HepG2 (cell line): ENCODE results near the gene SMCHD1. TPM values are rescaled to one million over a fixed set of nuclear protein-coding genes. Genes with fewer than 3 reads are reported as not detected.

ENCODE experiments used
- ATAC-seq: fragments of 200-7000 bp; cut with Tn5 transposase; 3 replicates; pipeline ENCODE4 v1.9.1; 2020; ENCODE audit warnings: mild to moderate bottlenecking, moderate library complexity
- BruUV-seq: library from RNA; stranded (reverse); fragments of 400-500 nt; replicated peaks from 2 replicates; lab custom pipeline; 2021; lab: Mats Ljungman, UMichigan
- CTCF ChIA-PET: fragments of 300-600 bp; formaldehyde crosslinking; extraction: SDS; loops from one replicate; lab custom pipeline; 2021; ENCODE audit warnings: low total read pairs, inconsistent platforms, low intra/inter-chr PET ratio; lab: Yijun Ruan, JAX
- POLR2A ChIA-PET: fragments of 350-600 bp; sonication (Branson Sonifier 250); formaldehyde crosslinking; loops from one replicate; lab custom pipeline; 2020; ENCODE audit warnings: antibody characterized with exemption, inconsistent platforms; lab: Yijun Ruan, JAX
- DNase-seq: peaks from one replicate; pipeline ENCODE4 v3.0.0-alpha.2; 2015; ENCODE audit warnings: low spot score
- FAIRE-seq: peaks from 3 replicates; lab custom pipeline; 2011; peaks lifted over from hg19 to GRCh38; lab: Jason Lieb, UNC
- H2AFZ ChIP-seq: one replicate; pipeline ENCODE4 v1.6.1; 2011; ENCODE audit warnings: low read length, inconsistent platforms
- H3K27ac ChIP-seq: fragments of 300-600 bp; 3 replicates; pipeline ENCODE4 v1.8.0; 2011; ENCODE audit warnings: mixed run types, mild to moderate bottlenecking, mixed read lengths, low read length, inconsistent platforms; ENCODE audit not compliant: insufficient read depth; ENCODE audit errors: extremely low read length
- H3K27me3 ChIP-seq, 2 experiments: fragments of 200-600 bp in 1 of 2; 2 replicates in 1 of 2; 3 replicates in 1 of 2; pipeline versions ENCODE4 v1.6.0 to v1.8.0; 2011; ENCODE audit warnings: low read length in 2 of 2, mild to moderate bottlenecking in 2 of 2, moderate library complexity in 2 of 2, inconsistent platforms in 1 of 2; ENCODE audit not compliant: insufficient read depth in 2 of 2, control insufficient read depth in 1 of 2
- H3K36me3 ChIP-seq, 2 experiments: fragments of 200-600 bp in 1 of 2; replicated peaks in 1 of 2; 2 replicates in 1 of 2; 3 replicates in 1 of 2; pipeline versions ENCODE4 v1.5.1 to v1.8.0; 2011; ENCODE audit warnings: low read length in 2 of 2, inconsistent platforms in 1 of 2; ENCODE audit not compliant: insufficient read depth in 2 of 2, control insufficient read depth in 1 of 2
- H3K4me1 ChIP-seq: 2 replicates; pipeline ENCODE4 v1.5.1; 2012; ENCODE audit warnings: low read length, inconsistent platforms; ENCODE audit not compliant: insufficient read depth
- H3K4me2 ChIP-seq: 2 replicates; pipeline ENCODE4 v1.6.0; 2011; ENCODE audit warnings: low read depth, low read length, inconsistent platforms
- H3K4me3 ChIP-seq, 3 experiments: fragments of 200-600 bp in 1 of 3; sonication (generic), shearing (Covaris generic) in 1 of 3; replicated peaks in 1 of 3; 2 replicates each; pipeline ENCODE4 v1.5.1; 2011 to 2016; ENCODE audit warnings: low read length in 3 of 3, inconsistent platforms in 2 of 3, low read depth in 2 of 3, mild to moderate bottlenecking in 2 of 3, control low read depth in 1 of 3, mixed read lengths in 1 of 3; ENCODE audit not compliant: insufficient read depth in 1 of 3
- H3K79me2 ChIP-seq: one replicate; pipeline ENCODE4 v1.6.1; 2011; ENCODE audit warnings: low read length, inconsistent platforms; ENCODE audit not compliant: insufficient read depth
- H3K9ac ChIP-seq: 2 replicates; pipeline ENCODE4 v1.6.0; 2011; ENCODE audit warnings: mild to moderate bottlenecking, low read depth, low read length, inconsistent platforms; ENCODE audit not compliant: insufficient read depth
- H3K9me3 ChIP-seq: 2 replicates; pipeline ENCODE4 v1.5.1; 2012; ENCODE audit warnings: mild to moderate bottlenecking, low read length
- H4K20me1 ChIP-seq: 2 replicates; pipeline ENCODE4 v1.6.0; 2011; ENCODE audit warnings: inconsistent platforms, mild to moderate bottlenecking, low read length, moderate library complexity; ENCODE audit not compliant: insufficient read depth
- CBX2 ChIP-seq, 2 experiments: fragments of 200-600 bp in 1 of 2; sonication (generic); formaldehyde crosslinking in 1 of 2; IDR thresholded peaks; 2 replicates each; pipeline versions ENCODE4 v1.7.0 to v1.8.1; 2018 to 2022; ENCODE audit warnings: low read depth in 2 of 2, low read length in 1 of 2, mild to moderate bottlenecking in 1 of 2, missing genetic modification reagents in 1 of 2
- EHMT2 ChIP-seq: fragments of 200-600 bp; sonication (generic); IDR thresholded peaks from 2 replicates; pipeline ENCODE4 v1.7.0; 2017; ENCODE audit warnings: antibody characterized with exemption, low read depth, low read length, borderline replicate concordance
- HNF1A ChIP-seq, 2 experiments: sonication (generic) in 1 of 2; formaldehyde crosslinking in 1 of 2; IDR thresholded peaks; 2 replicates each; pipeline versions ENCODE4 v1.4.0 to v1.6.1; 2016 to 2020; ENCODE audit warnings: borderline replicate concordance in 1 of 2, low read depth in 1 of 2, mild to moderate bottlenecking in 1 of 2, missing genetic modification reagents in 1 of 2
- HNF4A ChIP-seq: sonication (generic); formaldehyde crosslinking; IDR thresholded peaks from 2 replicates; pipeline ENCODE4 v1.4.0; 2020; ENCODE audit warnings: missing genetic modification reagents
- NFRKB ChIP-seq: fragments of 450-650 bp; IDR thresholded peaks from 2 replicates; pipeline ENCODE4 v1.6.1; 2017
- NONO ChIP-seq, 2 experiments: fragments of 450-650 bp in 1 of 2; sonication (generic) in 1 of 2; formaldehyde crosslinking in 1 of 2; IDR thresholded peaks in 1 of 2; conservative IDR thresholded peaks in 1 of 2; 2 replicates each; pipeline versions ENCODE4 v1.6.1 to v1.8.0; 2017 to 2022; ENCODE audit warnings: mild to moderate bottlenecking in 1 of 2, missing genetic modification reagents in 1 of 2, moderate library complexity in 1 of 2
- PRMT3 ChIP-seq: sonication (generic); formaldehyde crosslinking; IDR thresholded peaks from 2 replicates; pipeline ENCODE4 v1.8.1; 2022; ENCODE audit warnings: low read depth, mild to moderate bottlenecking, moderate library complexity, missing genetic modification reagents, borderline replicate concordance
- RCOR2 ChIP-seq: IDR thresholded peaks from 2 replicates; pipeline ENCODE4 v1.6.1; 2016; ENCODE audit warnings: missing biosample characterization, missing genetic modification reagents
- RXRA ChIP-seq: sonication (generic); formaldehyde crosslinking; IDR thresholded peaks from 2 replicates; pipeline ENCODE4 v1.5.1; 2020; ENCODE audit warnings: missing genetic modification reagents
- ZNF143 ChIP-seq: sonication (generic); formaldehyde crosslinking; IDR thresholded peaks from 2 replicates; pipeline ENCODE4 v1.4.0; 2020; ENCODE audit warnings: missing genetic modification reagents
- ZNF264 ChIP-seq: sonication (generic); formaldehyde crosslinking; IDR thresholded peaks from 2 replicates; pipeline ENCODE4 v1.4.0; 2020; ENCODE audit warnings: missing genetic modification reagents
- ZNF678 ChIP-seq: sonication (generic); formaldehyde crosslinking; IDR thresholded peaks from 2 replicates; pipeline ENCODE4 v1.4.0; 2020; ENCODE audit warnings: mild to moderate bottlenecking, missing genetic modification reagents
- ZNF83 ChIP-seq: sonication (generic); formaldehyde crosslinking; IDR thresholded peaks from 2 replicates; pipeline ENCODE4 v1.4.0; 2020; ENCODE audit warnings: missing genetic modification reagents, mild to moderate bottlenecking, borderline replicate concordance
- WGBS: methylation state at CpG from one replicate; pipeline ENCODE4 v1.1.6; 2017; ENCODE audit warnings: low lambda C conversion rate; 5-methylcytosine and 5-hydroxymethylcytosine counted together
- in situ Hi-C: cut with HindIII; loops from 2 replicates; pipeline ENCODE4 v1.10.0; 2017; ENCODE audit warnings: low pct_unique_long_range_greater_than_20kb; ENCODE audit not compliant: extremely low pct_ligation_motif_present
- intact Hi-C: fragments of 100-400 bp; cut with micrococcal nuclease; formaldehyde crosslinking; loops from one replicate; pipeline ENCODE4 v1.10.0; 2022; ENCODE audit not compliant: unreplicated experiment
- polyA plus RNA-seq, 8 experiments: library from polyadenylated mRNA; depleted of rRNA in 3 of 8; stranded (reverse) in 7 of 8; unstranded in 1 of 8; fragments of >200 nt; fragmentation: Illumina TruSeq in 4 of 8; extraction: Trizol in 4 of 8; gene quantifications; 2 replicates each; pipeline versions ENCODE4 v1.2.1 to v1.2.3, GENCODE V29; 2011 to 2016; ENCODE audit warnings: low read depth in 4 of 8, missing spikeins in 1 of 8, mixed read lengths in 1 of 8; ENCODE audit not compliant: insufficient read depth in 1 of 8
- total RNA-seq, 5 experiments: library from RNA; depleted of rRNA; stranded (reverse); fragments of >200 nt; fragmentation: Illumina TruSeq; extraction: Trizol; gene quantifications; 2 replicates each; pipeline ENCODE4 v1.2.3, GENCODE V29; 2016; ENCODE audit warnings: low read depth in 1 of 5

SMCHD1 gene
- total and polyA plus RNA-seq, 2 of the 13 experiments (the other 11 are each of a cell fraction or from before 2014, with no cell fraction given) = 21.4 to 93.6 TPM

- no peak for DNase-seq
- TF ChIP-seq ZNF83 (CRISPR knock-in tag) = no peak
- no peak for TF ChIP-seq EHMT2
- H3K36me3 ChIP-seq = no peaks in the 10 kb centered on the region; a peak in 1 of 5 replicates
- H3K9ac ChIP-seq = no peak overlapping the region
- intact Hi-C loops (no loop called here), in situ Hi-C loops (no loop called here)
- H3K4me2 ChIP-seq = no peak overlapping the region
- BruUV-seq = no TSS peak
- H3K4me1 ChIP-seq = peaks cover 20% of the 10 kb centered on the region
- H4K20me1 ChIP-seq = peaks cover 19% of the 10 kb centered on the region
- ChIA-PET CTCF (no interaction called here), POLR2A (no interaction called here)
- no peaks in the 10 kb centered on the region for H3K9me3 ChIP-seq
- H3K27me3 ChIP-seq = no peaks in the 10 kb centered on the region; a peak in 1 of 5 replicates
- no peak for FAIRE-seq
- WGBS = 89% methylated on average over 4 of the region's 4 CpGs
- no peak overlapping the region for H3K4me3 ChIP-seq
- H2AFZ ChIP-seq = no peak overlapping the region
- H3K27ac ChIP-seq = no peak overlapping the region
- H3K79me2 ChIP-seq = peaks cover 26% of the 10 kb centered on the region
- no peak for ATAC-seq
These were observed 2.1 kb upstream of the SMCHD1 start for GRCh38 chr18:2653467-2653866.

GRCh38 chr18:2654169-2654927 lies 1.2 kb upstream of the SMCHD1 start:
- in situ Hi-C loops = no loop called here
- peaks cover 28% of the 10 kb centered on the region for H3K4me1 ChIP-seq
- intact Hi-C loops = loop anchor here (2.0 kb wide), 1 partner anchor 82 kb away; no protein-coding TSS in a partner anchor
- no peak overlapping the region for H2AFZ ChIP-seq
- H3K9me3 ChIP-seq = no peaks in the 10 kb centered on the region
- no peak overlapping the region for H3K27ac ChIP-seq
- H3K9ac ChIP-seq = peak overlapping the region; percentile 93
- POLR2A ChIA-PET = interaction anchor here (1.3 to 1.5 kb wide), 2 partner anchors 12 to 17 kb away, joined by 4 to 5 read pairs; no protein-coding TSS in a partner anchor
- ATAC-seq = no peak
- peaks cover 27% of the 10 kb centered on the region for H4K20me1 ChIP-seq
- no TSS peak for BruUV-seq
- peaks cover 34% of the 10 kb centered on the region for H3K79me2 ChIP-seq
- no peaks in the 10 kb centered on the region; a peak in 2 of 5 replicates for H3K36me3 ChIP-seq
- CTCF ChIA-PET = no interaction called here
- H3K27me3 ChIP-seq = no peaks in the 10 kb centered on the region; a peak in 1 of 5 replicates
- peak overlapping the region; percentile 87 for H3K4me2 ChIP-seq
- H3K4me3 ChIP-seq = peak overlapping the region; percentile 88 to 91 (median 89)
- DNase-seq = no peak
- WGBS = 47% methylated on average over 13 of the region's 13 CpGs
- no peak for FAIRE-seq
- no peak for TF ChIP-seq ZNF143 (CRISPR knock-in tag)
- no peak for TF ChIP-seq HNF4A (CRISPR knock-in tag)
- no peak for TF ChIP-seq NFRKB
- TF ChIP-seq PRMT3 = no peak
- 0 out of 2 replicates have a peak, but pooled peaks have one; percentile 62 for TF ChIP-seq CBX2 (IDR thresholded peaks at IDR 0.05; ENCODE audit: low read depth, low read length)
- no peak for TF ChIP-seq CBX2 (CRISPR knock-in tag; IDR thresholded peaks at IDR 0.05; ENCODE audit: low read depth)
- TF ChIP-seq RCOR2 (CRISPR knock-in tag) = no peak
- no peak for TF ChIP-seq HNF1A (IDR thresholded peaks at IDR 0.05; ENCODE audit: low read depth)
- no peak for TF ChIP-seq HNF1A (CRISPR knock-in tag; IDR thresholded peaks at IDR 0.05; ENCODE audit: borderline replicate concordance)
- TF ChIP-seq ZNF264 (CRISPR knock-in tag) = no peak
- TF ChIP-seq ZNF678 = no peak
- TF ChIP-seq NONO (IDR thresholded peaks at IDR 0.05) = no peak
- TF ChIP-seq NONO (CRISPR knock-in tag; conservative IDR thresholded peaks at IDR 0.05) = 0 out of 2 replicates have a peak, but pooled peaks have one; percentile 15
- no peak for TF ChIP-seq RXRA
